GM20000 (cell line): ENCODE data around the gene PLSCR4.
A peak's percentile ranks its signal among the peaks of the same experiment; 100 is the strongest.

Experiments used
- DNase-seq: peaks from one replicate; pipeline ENCODE4 v3.0.0; 2012; ENCODE audit warnings: low spot score
- TF ChIP-seq, protein P1 (sequence below): IDR thresholded peaks from 2 replicates; pipeline ENCODE4 v1.5.1; 2012; ENCODE audit warnings: mild to moderate bottlenecking, control low read depth; ENCODE audit errors: extremely low read depth, missing control alignments

Gene PLSCR4

DNA sequence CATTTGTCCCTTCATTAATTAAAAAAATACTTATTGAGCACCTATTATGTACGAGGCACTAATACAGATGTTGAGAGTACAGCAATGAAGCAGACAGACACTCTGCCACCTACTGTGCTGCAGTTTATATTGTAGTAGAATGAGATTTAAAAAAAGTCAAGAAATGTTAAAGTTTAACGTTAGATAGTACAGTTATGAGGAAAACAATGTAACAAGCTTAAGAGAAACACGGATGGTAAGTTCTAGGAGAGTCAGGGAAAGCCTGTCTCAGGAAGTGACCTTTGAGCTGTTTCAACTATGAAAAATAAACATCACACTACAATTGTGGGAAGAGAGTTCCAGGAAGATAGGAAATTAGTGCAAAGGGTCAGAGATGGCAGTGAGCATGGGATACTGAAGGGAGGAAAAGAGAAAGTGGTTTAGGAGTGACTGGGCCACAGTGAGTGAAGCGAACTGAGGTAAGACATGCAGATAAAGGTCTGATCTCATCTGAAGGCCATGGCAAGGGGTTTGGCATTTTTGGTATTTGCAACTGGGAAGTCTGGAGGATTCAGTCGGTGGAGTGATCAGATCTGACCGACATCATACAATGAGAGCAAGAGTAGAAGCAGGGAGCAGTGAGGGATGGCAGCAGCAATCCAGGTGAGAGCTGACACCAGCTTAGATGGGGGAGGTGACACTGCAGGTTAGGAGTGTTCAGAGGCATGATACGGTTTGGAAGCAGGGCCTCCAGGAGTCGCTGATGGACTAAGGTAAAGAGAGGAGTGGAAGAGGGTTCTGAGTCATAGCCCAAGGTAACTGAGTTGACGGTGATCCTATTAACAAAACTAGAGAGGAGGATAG lies 28.5 kb downstream of the PLSCR4 start:
- TF ChIP-seq, protein P1, sequence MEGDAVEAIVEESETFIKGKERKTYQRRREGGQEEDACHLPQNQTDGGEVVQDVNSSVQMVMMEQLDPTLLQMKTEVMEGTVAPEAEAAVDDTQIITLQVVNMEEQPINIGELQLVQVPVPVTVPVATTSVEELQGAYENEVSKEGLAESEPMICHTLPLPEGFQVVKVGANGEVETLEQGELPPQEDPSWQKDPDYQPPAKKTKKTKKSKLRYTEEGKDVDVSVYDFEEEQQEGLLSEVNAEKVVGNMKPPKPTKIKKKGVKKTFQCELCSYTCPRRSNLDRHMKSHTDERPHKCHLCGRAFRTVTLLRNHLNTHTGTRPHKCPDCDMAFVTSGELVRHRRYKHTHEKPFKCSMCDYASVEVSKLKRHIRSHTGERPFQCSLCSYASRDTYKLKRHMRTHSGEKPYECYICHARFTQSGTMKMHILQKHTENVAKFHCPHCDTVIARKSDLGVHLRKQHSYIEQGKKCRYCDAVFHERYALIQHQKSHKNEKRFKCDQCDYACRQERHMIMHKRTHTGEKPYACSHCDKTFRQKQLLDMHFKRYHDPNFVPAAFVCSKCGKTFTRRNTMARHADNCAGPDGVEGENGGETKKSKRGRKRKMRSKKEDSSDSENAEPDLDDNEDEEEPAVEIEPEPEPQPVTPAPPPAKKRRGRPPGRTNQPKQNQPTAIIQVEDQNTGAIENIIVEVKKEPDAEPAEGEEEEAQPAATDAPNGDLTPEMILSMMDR, result no peak
- no peak for DNase-seq

DNA sequence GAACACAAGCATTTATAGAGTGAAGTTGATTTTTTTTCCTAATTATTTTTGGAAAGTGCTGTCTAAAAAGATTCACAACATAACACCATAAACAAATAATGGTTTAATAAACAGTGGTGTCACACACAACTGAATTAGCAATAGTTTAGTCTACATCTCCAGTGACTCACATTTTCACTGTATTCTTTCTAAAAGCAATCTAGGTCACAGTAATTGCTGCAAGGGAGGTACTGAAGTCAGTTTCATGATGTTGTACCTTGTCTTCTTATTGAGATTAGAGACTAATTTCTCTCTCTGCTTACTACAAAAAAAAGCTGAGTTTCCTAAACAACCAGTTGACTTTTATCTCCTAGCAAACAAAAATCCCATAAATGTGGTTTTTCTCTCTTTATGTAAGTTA lies 29.6 kb downstream of the PLSCR4 start:
- DNase-seq, result no peak

DNA sequence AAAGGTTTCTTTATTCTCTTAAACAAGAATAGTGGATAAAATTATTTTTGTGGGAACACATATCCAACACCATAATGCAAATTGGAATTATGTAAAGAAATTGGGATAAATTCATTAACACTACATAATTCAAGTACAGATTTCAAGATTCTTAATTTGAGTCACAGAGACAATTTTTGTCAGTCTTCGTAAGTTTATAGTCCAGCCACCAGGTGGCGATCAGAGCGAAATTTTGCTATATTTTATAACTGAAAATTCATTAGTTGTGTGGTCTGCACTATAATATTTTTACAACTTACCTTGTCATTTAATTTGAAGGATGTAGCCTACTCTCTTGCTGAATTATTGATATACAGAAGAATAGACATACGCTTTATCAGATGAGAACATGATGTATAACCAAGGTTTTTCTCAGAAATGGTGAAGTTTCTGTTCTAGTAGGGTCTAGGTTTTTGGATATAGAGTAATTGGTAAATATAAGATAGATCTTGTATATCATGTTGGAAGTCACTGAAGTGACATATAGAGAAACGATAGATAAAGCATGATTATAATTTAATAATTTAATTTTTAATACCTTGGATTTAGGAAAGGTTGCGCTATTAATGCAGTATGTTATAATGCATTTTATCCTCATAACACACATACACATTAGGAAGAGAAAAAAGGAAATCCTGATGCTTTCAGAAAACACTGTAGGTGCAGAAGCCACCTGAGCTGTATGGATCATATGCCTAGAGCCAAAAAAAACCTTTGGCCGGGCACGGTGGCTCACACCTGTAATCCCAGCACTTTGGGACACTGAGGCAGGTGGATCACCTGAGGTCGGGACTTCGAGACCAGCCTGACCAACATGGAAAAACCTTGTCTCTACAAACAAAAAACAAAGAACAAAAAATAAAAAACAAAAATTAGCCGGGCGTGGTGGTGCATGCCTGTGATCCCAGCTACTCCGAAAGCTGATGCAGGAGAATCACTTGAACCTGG lies 31.7 kb downstream of the PLSCR4 start:
- TF ChIP-seq, protein P1, result peak; percentile 31

More for the DNA sequence above, 29.6 kb downstream of the PLSCR4 start:
- TF ChIP-seq, protein P1, result no peak

DNA sequence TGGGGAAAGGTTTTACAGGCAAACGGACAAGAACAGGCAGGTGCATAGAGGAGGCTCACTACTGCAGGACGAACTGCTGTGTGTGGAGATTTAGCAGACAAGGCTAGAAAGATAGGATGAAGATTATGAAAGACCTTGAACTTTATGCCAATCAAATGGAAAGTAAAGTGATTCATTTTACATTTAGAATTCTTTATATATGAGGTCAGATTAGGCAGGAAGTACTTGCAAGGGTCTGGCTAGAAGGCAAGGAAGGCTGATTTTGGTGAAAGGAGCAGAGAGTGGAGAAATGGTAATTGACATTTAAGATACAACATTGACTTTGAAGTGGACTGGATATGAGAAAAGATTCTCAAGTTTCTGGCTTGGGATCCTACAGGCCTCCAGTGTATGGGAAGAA lies 33.6 kb downstream of the PLSCR4 start:
- no peak for DNase-seq
- TF ChIP-seq, protein P1, result no peak

More for the DNA sequence above, 31.7 kb downstream of the PLSCR4 start:
- DNase-seq, result peak; percentile 48

DNA sequence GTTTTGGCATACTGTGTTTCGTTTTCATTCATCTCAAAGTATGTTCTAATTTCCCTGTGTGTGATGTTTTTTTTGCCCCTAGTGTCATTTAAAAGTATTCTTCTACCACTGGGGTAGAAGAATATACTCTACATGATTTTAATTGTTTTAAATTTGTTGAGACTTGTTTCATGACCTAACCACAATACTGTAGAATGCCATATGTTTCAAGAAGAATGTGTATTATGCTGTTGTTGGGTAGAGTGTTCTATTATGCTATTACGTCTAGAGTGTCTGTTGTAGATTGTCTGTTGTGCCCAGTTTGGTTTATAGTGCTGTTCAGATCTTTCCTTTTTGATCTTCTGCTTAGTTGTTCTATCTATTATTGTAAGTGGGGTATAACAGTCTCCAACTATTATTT lies 36.4 kb downstream of the PLSCR4 start:
- DNase-seq, result no peak
- TF ChIP-seq, protein P1, result no peak

DNA sequence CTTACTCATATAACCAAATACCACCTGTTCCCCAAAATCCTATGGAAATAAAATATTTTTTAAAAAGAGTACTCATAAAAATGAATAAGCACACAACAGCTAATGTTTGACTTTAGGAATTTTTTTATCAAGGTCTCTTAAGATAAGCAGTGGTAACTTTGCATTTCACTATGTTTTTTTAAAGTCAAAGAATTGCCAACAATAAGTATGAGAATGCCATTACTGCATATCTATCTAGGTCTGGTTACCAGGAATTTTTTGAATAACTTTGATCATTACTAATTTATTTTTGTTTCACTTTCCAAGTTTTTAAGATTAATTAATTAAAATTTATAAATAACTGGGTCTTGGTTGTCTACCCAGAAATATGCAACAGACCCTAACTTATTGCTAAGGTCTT lies 41.5 kb downstream of the PLSCR4 start:
- no peak for DNase-seq
- TF ChIP-seq, protein P1, result no peak

DNA sequence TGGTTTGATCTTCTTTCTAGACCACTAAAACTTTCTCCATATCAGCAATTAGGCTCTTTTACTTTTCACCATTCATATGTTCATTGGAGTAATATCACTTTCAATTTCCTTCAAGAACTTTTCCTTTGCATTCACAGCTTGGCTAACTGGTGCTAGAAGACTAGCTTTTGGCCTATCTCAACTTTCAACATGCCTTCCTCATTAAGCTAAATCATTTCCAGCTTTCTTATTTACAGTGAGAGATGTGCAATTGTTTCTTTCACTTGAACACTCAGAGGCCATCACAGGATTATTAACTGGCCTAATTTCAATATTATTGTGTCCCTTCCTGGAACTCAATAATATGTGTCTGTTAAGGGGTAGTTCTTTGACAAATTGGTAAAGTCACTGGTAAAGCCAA lies 47.1 kb downstream of the PLSCR4 start:
- TF ChIP-seq, protein P1, result no peak
- DNase-seq, result no peak
